ENCODE measurements around the gene RARA. TPM values are rescaled to one million over a fixed set of nuclear protein-coding genes. Genes with fewer than 3 reads are reported as not detected.

Gene RARA
- total RNA-seq, 2 donors from 2014 or later: 46.8 to 73.4 TPM

- Histone ChIP-seq H3K4me3 (no peak overlapping the region), H3K36me3 (no peaks in the 10 kb centered on the region), H3K27ac (no peak overlapping the region), H3K4me1 (ENCODE audit: control insufficient read depth in 1 of 2, low read depth in 2 of 2) (peaks cover 5 to 8% of the 10 kb centered on the region in 2 donors), H3K27me3 (replicated peaks; ENCODE audit: insufficient read depth) (no peaks in the 10 kb centered on the region), H3K9me3 (no peaks in the 10 kb centered on the region)
- no peak for ATAC-seq (ENCODE audit: insufficient number of reproducible peaks, low FRiP score, low read depth)
- TF ChIP-seq, protein P1, sequence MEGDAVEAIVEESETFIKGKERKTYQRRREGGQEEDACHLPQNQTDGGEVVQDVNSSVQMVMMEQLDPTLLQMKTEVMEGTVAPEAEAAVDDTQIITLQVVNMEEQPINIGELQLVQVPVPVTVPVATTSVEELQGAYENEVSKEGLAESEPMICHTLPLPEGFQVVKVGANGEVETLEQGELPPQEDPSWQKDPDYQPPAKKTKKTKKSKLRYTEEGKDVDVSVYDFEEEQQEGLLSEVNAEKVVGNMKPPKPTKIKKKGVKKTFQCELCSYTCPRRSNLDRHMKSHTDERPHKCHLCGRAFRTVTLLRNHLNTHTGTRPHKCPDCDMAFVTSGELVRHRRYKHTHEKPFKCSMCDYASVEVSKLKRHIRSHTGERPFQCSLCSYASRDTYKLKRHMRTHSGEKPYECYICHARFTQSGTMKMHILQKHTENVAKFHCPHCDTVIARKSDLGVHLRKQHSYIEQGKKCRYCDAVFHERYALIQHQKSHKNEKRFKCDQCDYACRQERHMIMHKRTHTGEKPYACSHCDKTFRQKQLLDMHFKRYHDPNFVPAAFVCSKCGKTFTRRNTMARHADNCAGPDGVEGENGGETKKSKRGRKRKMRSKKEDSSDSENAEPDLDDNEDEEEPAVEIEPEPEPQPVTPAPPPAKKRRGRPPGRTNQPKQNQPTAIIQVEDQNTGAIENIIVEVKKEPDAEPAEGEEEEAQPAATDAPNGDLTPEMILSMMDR (IDR thresholded peaks at IDR 0.05): peak; percentile 28
- no peak for DNase-seq (ENCODE audit: low spot score)
Measured at GRCh38 chr17:40290629-40291280, 18.2 kb upstream of the RARA start.

GRCh38 chr17:40291281-40291664 lies 17.7 kb upstream of the RARA start:
- Histone ChIP-seq H3K36me3 (no peaks in the 10 kb centered on the region), H3K27ac (no peak overlapping the region), H3K4me3 (no peak overlapping the region), H3K9me3 (no peaks in the 10 kb centered on the region), H3K27me3 (replicated peaks; ENCODE audit: insufficient read depth) (no peaks in the 10 kb centered on the region), H3K4me1 (ENCODE audit: control insufficient read depth in 1 of 2, low read depth in 2 of 2) (peaks cover 5 to 8% of the 10 kb centered on the region in 2 donors)
- no peak for ATAC-seq (ENCODE audit: insufficient number of reproducible peaks, low FRiP score, low read depth)
- DNase-seq (ENCODE audit: low spot score): no peak
- TF ChIP-seq, protein P1 (IDR thresholded peaks at IDR 0.05): no peak

DNA sequence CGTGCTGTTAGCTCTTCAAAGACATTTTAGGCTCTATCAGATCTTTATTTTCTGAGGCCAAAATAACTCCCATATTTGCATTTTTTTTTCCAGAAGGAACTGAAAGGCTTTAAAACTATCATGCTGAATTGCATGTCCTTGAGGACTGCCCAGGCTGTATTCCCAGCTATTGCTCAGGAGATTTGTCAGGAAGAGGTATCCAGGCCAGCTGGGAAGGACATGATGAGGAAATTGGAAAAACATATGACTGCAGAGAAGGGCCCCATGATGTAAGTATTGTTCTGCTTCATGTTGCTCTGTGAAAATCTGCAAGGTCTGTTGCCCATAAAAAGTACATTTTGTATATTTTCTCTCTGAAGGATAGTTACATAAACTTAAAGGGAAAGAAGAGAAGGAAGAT lies 15.6 kb upstream of the RARA start:
- TF ChIP-seq, protein P1 (IDR thresholded peaks at IDR 0.05): no peak
- no peaks in the 10 kb centered on the region for H3K9me3 ChIP-seq
- H3K4me3 ChIP-seq: no peak overlapping the region
- ATAC-seq (ENCODE audit: insufficient number of reproducible peaks, low FRiP score, low read depth) (no peak), DNase-seq (ENCODE audit: low spot score) (no peak)
- H3K4me1 ChIP-seq (ENCODE audit: control insufficient read depth in 1 of 2, low read depth in 2 of 2): peaks cover 0 to 2% of the 10 kb centered on the region in 2 donors
- H3K27ac ChIP-seq: no peak overlapping the region
- no peaks in the 10 kb centered on the region for H3K27me3 ChIP-seq (replicated peaks; ENCODE audit: insufficient read depth)
- no peaks in the 10 kb centered on the region for H3K36me3 ChIP-seq

DNA sequence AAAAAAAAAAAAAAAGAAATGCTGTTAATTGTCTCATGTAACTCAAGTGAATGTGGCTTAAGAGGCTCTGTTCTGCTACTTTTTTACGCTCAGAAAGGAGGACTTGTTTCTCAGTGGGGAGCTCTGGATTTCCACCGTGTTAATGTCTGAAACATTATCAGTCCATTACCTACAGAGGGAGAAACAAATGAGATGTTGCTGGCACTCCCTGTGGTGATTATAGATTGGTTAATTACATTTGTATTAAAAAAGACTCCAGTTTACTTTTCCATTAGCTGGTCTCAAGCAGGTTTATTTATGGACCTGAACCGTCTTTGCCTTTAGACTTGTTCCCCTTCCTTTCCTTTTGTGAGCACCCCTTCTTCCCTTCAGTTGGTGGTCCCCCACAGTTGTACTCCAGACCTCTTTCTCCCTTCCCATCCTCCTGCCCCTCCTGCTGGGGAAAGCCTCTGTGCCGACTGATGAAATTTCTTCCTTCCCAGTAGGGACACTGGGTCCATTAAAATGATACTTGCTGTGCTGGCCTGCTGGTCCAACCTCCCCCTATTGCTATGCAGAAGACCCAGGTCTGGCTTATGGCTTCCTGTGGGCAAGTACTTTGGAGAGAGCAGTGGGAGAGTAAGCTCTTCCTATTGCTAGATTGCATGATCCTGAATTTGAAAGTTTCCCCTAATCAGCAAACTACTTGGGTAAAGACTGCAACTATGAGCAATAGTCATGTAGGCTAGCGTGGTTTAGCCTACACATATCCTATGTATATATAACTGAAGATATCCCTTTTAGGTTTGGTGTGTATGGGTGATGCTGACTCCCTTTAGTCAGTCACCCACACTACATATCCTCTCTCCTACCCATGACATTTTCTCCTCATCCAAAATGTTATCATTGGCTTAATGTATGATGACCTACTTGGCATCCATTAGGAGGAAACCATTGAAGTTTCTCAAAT lies 13.2 kb upstream of the RARA start:
- Histone ChIP-seq H3K36me3 (no peaks in the 10 kb centered on the region), H3K27me3 (replicated peaks; ENCODE audit: insufficient read depth) (no peaks in the 10 kb centered on the region), H3K27ac (no peak overlapping the region), H3K4me3 (no peak overlapping the region), H3K4me1 (ENCODE audit: control insufficient read depth in 1 of 2, low read depth in 2 of 2) (peaks cover 0 to 3% of the 10 kb centered on the region in 2 donors), H3K9me3 (no peaks in the 10 kb centered on the region)
- TF ChIP-seq, protein P1 (IDR thresholded peaks at IDR 0.05): no peak
- no peak for DNase-seq (ENCODE audit: low spot score)
- no peak for ATAC-seq (ENCODE audit: insufficient number of reproducible peaks, low FRiP score, low read depth)

DNA sequence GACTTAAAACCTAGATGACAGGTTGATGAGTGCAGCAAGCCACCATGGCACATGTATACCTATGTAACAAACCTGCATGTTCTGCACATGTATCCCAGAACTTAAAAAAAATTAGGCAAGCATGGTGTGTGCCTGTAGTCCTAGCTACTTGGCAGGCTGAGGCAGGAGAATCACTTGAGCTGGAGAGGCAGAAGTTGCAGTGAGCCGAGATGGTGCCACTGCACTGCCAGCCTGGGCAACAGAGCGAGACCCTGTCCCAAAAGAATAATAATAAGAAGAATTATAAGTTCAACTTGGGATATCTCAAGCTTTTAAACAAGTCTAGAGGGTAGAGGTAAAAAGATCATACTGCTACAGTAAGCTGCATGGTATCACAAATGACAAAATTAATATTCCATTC lies 11.5 kb upstream of the RARA start:
- no peaks in the 10 kb centered on the region for H3K27me3 ChIP-seq (replicated peaks; ENCODE audit: insufficient read depth)
- H3K4me3 ChIP-seq: no peak overlapping the region
- H3K36me3 ChIP-seq: no peaks in the 10 kb centered on the region
- DNase-seq (ENCODE audit: low spot score): no peak
- no peak overlapping the region for H3K27ac ChIP-seq
- H3K4me1 ChIP-seq (ENCODE audit: control insufficient read depth in 1 of 2, low read depth in 2 of 2): peaks cover 0 to 3% of the 10 kb centered on the region in 2 donors
- TF ChIP-seq, protein P1 (IDR thresholded peaks at IDR 0.05): no peak
- H3K9me3 ChIP-seq: no peaks in the 10 kb centered on the region
- ATAC-seq (ENCODE audit: insufficient number of reproducible peaks, low FRiP score, low read depth): no peak

Data from thoracic aorta (tissue), 2 donors.